Heart left ventricle (tissue), 16 donors: Measurements from ENCODE around the gene ATP5F1C. TPM values are rescaled to one million over a fixed set of nuclear protein-coding genes. Genes with fewer than 3 reads are reported as not detected.

Source experiments
- ATAC-seq, 4 donors: fragments of 200-7000 bp; cut with Tn5 transposase; one replicate each; pipeline ENCODE4 v1.9.1; 2020 to 2022; ENCODE audit warnings: moderate library complexity in 4 of 4, mild to moderate bottlenecking in 3 of 4, moderate number of reproducible peaks in 1 of 4
- DNase-seq, 5 donors: peaks; one replicate each; pipeline ENCODE4 v3.0.0-alpha.2; 2020
- H3K27ac ChIP-seq, 12 donors: fragments of 200-600 bp; sonication (generic) in 4 of 12; one replicate each; pipeline versions ENCODE4 v1.5.0 to v1.8.0; 2016 to 2022; ENCODE audit warnings: mild to moderate bottlenecking in 2 of 12
- H3K27me3 ChIP-seq, 9 donors: fragments of 200-600 bp; sonication (generic) in 2 of 9; one replicate each; pipeline versions ENCODE4 v1.5.1 to v1.8.0; 2016 to 2022; ENCODE audit warnings: mild to moderate bottlenecking in 3 of 9
- H3K36me3 ChIP-seq, 9 donors: fragments of 200-600 bp; sonication (generic) in 2 of 9; one replicate each; pipeline versions ENCODE4 v1.5.0 to v1.8.0; 2018 to 2022; ENCODE audit warnings: mild to moderate bottlenecking in 2 of 9
- H3K4me1 ChIP-seq, 12 donors: fragments of 200-600 bp; sonication (generic) in 4 of 12; one replicate each; pipeline versions ENCODE4 v1.5.0 to v1.8.0; 2016 to 2022; ENCODE audit warnings: mild to moderate bottlenecking in 3 of 12
- H3K4me3 ChIP-seq, 12 donors: fragments of 200-600 bp; sonication (generic) in 4 of 12; one replicate each; pipeline versions ENCODE4 v1.5.0 to v1.8.0; 2017 to 2022; ENCODE audit warnings: mild to moderate bottlenecking in 9 of 12, moderate library complexity in 4 of 12
- H3K9me3 ChIP-seq, 12 donors: fragments of 200-600 bp; sonication (generic) in 4 of 12; one replicate each; pipeline versions ENCODE4 v1.5.0 to v1.8.0; 2016 to 2022; ENCODE audit warnings: mild to moderate bottlenecking in 1 of 12
- CTCF ChIP-seq, 12 donors: fragments of 200-600 bp; sonication (generic) in 4 of 12; IDR thresholded peaks; one replicate each; pipeline versions ENCODE4 v1.5.0 to v1.8.0; 2018 to 2022; ENCODE audit warnings: antibody characterized with exemption in 12 of 12, mild to moderate bottlenecking in 5 of 12
- POLR2A ChIP-seq, 2 donors: fragments of 450-650 bp; IDR thresholded peaks; one replicate each; pipeline ENCODE4 v1.6.1; 2017; ENCODE audit warnings: antibody characterized with exemption in 2 of 2, mild to moderate bottlenecking in 2 of 2, moderate library complexity in 2 of 2
- WGBS, 4 donors: extraction: QIAGEN DNeasy Blood & Tissue Kit in 2 of 4; methylation state at CpG; one replicate each; pipeline versions ENCODE4 v1.1.5 to v1.1.7; 2013 to 2018; 5-methylcytosine and 5-hydroxymethylcytosine counted together
- intact Hi-C, 10 donors: fragments of 100-400 bp; cut with DNase I; formaldehyde crosslinking; loops; one replicate each; pipeline versions ENCODE4 v1.11.1 to v1.14.2; 2022
- polyA plus RNA-seq, 2 donors: library from polyadenylated mRNA; stranded (reverse); fragments of 200-250 nt; gene quantifications; one replicate each; pipeline ENCODE4 v1.2.3, GENCODE V29; 2013
- total RNA-seq, 9 donors: library from RNA; depleted of rRNA in 2 of 9; stranded (reverse); fragments of >200 nt in 2 of 9; fragmentation: NEBNext Ultra II Directional in 3 of 9; extraction: Animal tissue kit (Norgen Biotek cat#: 25700) in 3 of 9; gene quantifications; one replicate each; pipeline versions ENCODE4 v1.1.0 to v1.2.4, GENCODE V29; 2016 to 2023
- donor health status: ischemic (EF 13 %, LVEDD 7.1; RV severe dilation, severe dysfunction).
- donor health status: healthy with polysubstance abuse.
- donor health status: DM: no; HTN: yes; CAD: no.
- donor health status: DM: no; HTN: no; CAD: no.
- donor health status: ischemic (EF 25% LVEDD 6.9; RV normal size, moderate dysfunction).
- donor health status: ischemic (EF 25% LVEDD 5.7; RV mildly dilated, moderate dysfunction).
- donor health status: healthy.
- donor health status: DM: yes; HTN: yes; CAD: no.
- donor health status: ischemic (EF 35%, LVEDD 5.7; RV mildly dilated, moderate dysfunction).
- donor health status: nonischemic (EF 11% LVEDD 7.7; RV severe dilation, severe dysfunction).
- donor health status: DM: yes; HTN: yes; CAD: no.
- donor health status: PGD.
- donor health status: ischemic (EF 29% LVEDD 5.4; RV normal size, mild dysfunction).
- donor health status: nonischemic (EF 23%, LVEDD 6.1; RV moderate dilation, normal function).

Gene ATP5F1C
- total and polyA plus RNA-seq, 11 donors: 492 to 1,259 (median 789) TPM

DNA sequence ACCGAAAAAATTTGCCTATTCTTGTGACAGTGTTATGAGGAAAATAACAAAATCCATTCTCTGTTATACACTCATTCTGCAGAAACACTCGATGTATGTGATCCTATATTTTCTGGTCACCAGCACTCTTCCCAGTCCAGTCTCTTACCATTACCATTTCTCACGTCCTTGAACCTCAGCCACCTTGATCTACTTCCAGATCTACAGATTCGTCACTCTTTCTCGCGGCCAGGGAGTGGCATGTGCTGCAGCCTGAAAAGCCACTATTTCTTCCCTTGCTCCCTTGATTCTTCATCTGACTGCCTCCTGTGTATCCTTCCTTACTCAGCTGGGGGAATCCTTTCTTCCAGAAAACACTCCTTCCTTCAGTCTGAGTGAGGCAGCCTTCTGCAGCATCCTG is 16.2 kb downstream of the ATP5F1C start:
- no peak for TF ChIP-seq POLR2A (IDR thresholded peaks at IDR 0.05)
- no peak for TF ChIP-seq CTCF (IDR thresholded peaks at IDR 0.05)
- ATAC-seq: peak in 1 of 4 donors; percentile 27
- Histone ChIP-seq H3K4me1 (peaks cover 0 to 17% (median 4%) of the 10 kb centered on the region in 12 donors), H3K36me3 (peaks cover 0 to 100% (median 98%) of the 10 kb centered on the region in 9 donors), H3K27ac (peak overlapping the region in 2 of 12 donors; percentile 5 to 13), H3K27me3 (no peaks in the 10 kb centered on the region), H3K9me3 (no peaks in the 10 kb centered on the region), H3K4me3 (no peak overlapping the region)
- intact Hi-C loops: no loop called here
- WGBS, 4 donors: 62 to 83% (median 75%) methylated on average over 6 of the region's 6 CpGs
- no peak for DNase-seq

DNA sequence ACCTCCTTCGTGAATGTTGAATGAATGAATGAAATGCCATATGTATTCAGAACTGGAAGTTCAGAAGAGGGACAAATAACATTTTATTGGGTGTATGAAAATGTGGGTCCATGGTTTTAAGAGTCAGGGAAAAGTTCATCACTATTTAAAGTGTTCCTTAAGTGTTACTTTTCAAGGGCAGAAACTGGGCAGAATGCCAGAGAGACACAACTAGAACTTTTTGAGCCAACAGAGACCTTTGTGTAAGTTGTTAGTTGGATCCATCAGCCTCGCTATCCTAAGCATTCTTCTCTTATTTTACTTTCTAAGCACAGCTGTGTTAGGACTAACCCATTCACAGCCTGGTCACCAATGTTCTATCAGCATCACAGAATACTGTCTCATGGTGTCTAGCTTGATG is 16.8 kb downstream of the ATP5F1C start:
- intact Hi-C loops: no loop called here
- TF ChIP-seq CTCF (IDR thresholded peaks at IDR 0.05): no peak
- TF ChIP-seq POLR2A (IDR thresholded peaks at IDR 0.05): no peak
- Histone ChIP-seq H3K27ac (peak overlapping the region in 2 of 12 donors; percentile 5 to 13), H3K9me3 (no peaks in the 10 kb centered on the region), H3K4me3 (no peak overlapping the region), H3K36me3 (peaks cover 0 to 98% (median 94%) of the 10 kb centered on the region in 9 donors), H3K4me1 (peaks cover 0 to 17% (median 4%) of the 10 kb centered on the region in 12 donors), H3K27me3 (no peaks in the 10 kb centered on the region)
- ATAC-seq: peak in 3 of 4 donors; percentile 9 to 25 (median 22)
- WGBS, 4 donors: 35 to 55% (median 46%) methylated on average over 2 of the region's 2 CpGs
- DNase-seq: no peak

DNA sequence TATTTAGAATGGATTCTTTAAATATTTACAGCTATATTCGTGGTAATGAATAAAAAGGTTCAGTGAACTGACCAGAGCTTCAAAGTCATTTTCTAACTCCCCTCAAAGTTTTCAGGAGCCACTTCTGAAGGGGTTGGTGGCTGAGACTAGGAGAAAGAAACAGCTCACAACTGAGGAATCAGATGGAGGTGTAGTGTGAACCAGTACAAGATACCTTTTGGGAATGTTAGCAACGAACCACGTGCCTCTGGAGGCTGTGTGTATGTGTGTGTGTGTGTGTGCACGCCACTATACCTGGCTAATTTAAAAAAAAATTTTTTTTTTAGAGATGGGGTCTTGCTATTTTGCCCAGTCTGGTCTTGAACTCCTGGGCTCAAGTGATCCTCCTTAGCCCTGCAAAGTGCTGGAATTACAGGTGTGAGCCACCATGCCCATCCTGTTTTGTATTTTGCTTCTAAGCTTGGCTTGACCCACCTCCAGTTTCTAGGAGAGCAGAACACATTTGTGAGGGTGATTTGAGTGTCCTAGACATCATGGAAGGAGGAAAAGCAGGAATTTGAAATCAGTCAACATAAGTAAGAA is 20.8 kb downstream of the ATP5F1C start:
- Histone ChIP-seq H3K27me3 (no peaks in the 10 kb centered on the region), H3K9me3 (no peaks in the 10 kb centered on the region), H3K27ac (no peak overlapping the region), H3K4me3 (no peak overlapping the region), H3K36me3 (peaks cover 0 to 59% (median 54%) of the 10 kb centered on the region in 9 donors), H3K4me1 (peaks cover 0 to 14% (median 3%) of the 10 kb centered on the region in 12 donors)
- 54 to 80% (median 73%) methylated on average over 4 of the region's 4 CpGs for WGBS, 4 donors
- no peak for TF ChIP-seq POLR2A (IDR thresholded peaks at IDR 0.05)
- TF ChIP-seq CTCF (IDR thresholded peaks at IDR 0.05): no peak
- DNase-seq (no peak), ATAC-seq (no peak)
- intact Hi-C loops: no loop called here

- H3K4me1 ChIP-seq: no peaks in the 10 kb centered on the region
- DNase-seq (no peak), ATAC-seq (peak in 1 of 4 donors; percentile 9)
- WGBS, 4 donors: 70 to 83% (median 78%) methylated on average over 7 of the region's 7 CpGs
- H3K4me3 ChIP-seq: no peak overlapping the region
- TF ChIP-seq POLR2A (IDR thresholded peaks at IDR 0.05): no peak
- no peak for TF ChIP-seq CTCF (IDR thresholded peaks at IDR 0.05)
- no peaks in the 10 kb centered on the region for H3K9me3 ChIP-seq
- no peaks in the 10 kb centered on the region for H3K27me3 ChIP-seq
- H3K27ac ChIP-seq: no peak overlapping the region
- peaks cover 0 to 42% (median 37%) of the 10 kb centered on the region in 9 donors for H3K36me3 ChIP-seq
- intact Hi-C loops: no loop called here
Observed at GRCh38 chr10:7810443-7810842, 22.5 kb downstream of the ATP5F1C start.
